Measurements from ENCODE around the gene RAI1. TPM values are rescaled to one million over a fixed set of nuclear protein-coding genes. Genes with fewer than 3 reads are reported as not detected.

The RAI1 gene
- total and polyA plus RNA-seq, 12 donors: 4.2 to 37.3 (median 26.9) TPM

- intact Hi-C loops (cut with DNase I): no loop called here
- H3K4me3 ChIP-seq: no peak overlapping the region
Observed at GRCh38 chr17:17742688-17743390, 61.6 kb downstream of the RAI1 start.

DNA sequence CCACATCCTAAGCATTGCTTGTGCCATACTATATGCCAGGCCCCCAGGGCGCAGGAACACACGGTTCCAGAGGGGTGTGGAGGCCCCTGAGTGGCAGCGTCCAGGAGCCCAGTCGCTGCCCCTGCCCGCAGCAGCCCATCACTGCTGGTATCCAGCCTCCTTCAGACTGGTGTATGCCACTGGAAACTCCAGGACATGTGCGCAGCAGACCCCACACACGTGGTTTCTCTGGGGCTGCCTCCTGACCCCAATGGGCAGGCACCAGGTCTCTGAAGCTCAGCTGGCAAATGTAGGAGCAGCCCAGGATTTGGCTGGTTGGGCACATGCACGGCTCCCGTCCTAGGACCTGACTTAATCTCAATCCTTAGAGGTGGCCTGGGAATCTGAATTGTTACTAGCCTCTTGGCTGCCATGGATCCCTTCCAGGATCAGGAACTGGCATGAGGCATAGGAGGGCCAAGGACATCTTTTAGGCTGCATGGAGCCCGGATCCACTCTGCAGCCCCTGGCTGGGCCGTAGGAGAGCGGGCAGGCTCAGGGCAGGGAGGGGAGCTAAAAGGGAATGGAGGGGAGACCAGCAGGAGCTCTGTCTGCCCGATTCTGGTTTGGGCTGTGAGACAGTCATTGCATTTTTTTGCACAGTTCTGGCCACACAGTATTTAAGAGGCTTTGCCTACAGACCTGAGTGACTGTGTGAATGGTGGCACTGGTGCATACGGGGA, 62.3 kb downstream of the RAI1 start:
- DNase-seq: no peak
- H3K4me1 ChIP-seq (replicated peaks in 1 of 2): peaks cover 45 to 60% of the 10 kb centered on the region in 2 donors
- intact Hi-C loops (cut with DNase I): no loop called here
- no peaks in the 10 kb centered on the region for H3K27me3 ChIP-seq
- no peak overlapping the region for H3K27ac ChIP-seq
- TF ChIP-seq, protein P1, sequence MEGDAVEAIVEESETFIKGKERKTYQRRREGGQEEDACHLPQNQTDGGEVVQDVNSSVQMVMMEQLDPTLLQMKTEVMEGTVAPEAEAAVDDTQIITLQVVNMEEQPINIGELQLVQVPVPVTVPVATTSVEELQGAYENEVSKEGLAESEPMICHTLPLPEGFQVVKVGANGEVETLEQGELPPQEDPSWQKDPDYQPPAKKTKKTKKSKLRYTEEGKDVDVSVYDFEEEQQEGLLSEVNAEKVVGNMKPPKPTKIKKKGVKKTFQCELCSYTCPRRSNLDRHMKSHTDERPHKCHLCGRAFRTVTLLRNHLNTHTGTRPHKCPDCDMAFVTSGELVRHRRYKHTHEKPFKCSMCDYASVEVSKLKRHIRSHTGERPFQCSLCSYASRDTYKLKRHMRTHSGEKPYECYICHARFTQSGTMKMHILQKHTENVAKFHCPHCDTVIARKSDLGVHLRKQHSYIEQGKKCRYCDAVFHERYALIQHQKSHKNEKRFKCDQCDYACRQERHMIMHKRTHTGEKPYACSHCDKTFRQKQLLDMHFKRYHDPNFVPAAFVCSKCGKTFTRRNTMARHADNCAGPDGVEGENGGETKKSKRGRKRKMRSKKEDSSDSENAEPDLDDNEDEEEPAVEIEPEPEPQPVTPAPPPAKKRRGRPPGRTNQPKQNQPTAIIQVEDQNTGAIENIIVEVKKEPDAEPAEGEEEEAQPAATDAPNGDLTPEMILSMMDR (IDR thresholded peaks at IDR 0.05): no peak
- no peak for TF ChIP-seq POLR2A (IDR thresholded peaks at IDR 0.05)
- no peaks in the 10 kb centered on the region for H3K36me3 ChIP-seq (replicated peaks in 1 of 2)
- no peak overlapping the region for H3K4me3 ChIP-seq
- H3K9me3 ChIP-seq (replicated peaks in 1 of 3): no peaks in the 10 kb centered on the region
- 42 to 73% (median 70%) methylated on average over 4 to 14 of the region's 14 CpGs for WGBS, 4 donors

More at GRCh38 chr17:17742688-17743390, 61.6 kb downstream of the RAI1 start:
- no peak for DNase-seq
- Histone ChIP-seq H3K4me1 (replicated peaks in 1 of 2) (peaks cover 53 to 65% of the 10 kb centered on the region in 2 donors), H3K27ac (peak overlapping the region in 1 of 5 donors; percentile 85), H3K9me3 (replicated peaks in 1 of 3) (no peaks in the 10 kb centered on the region), H3K27me3 (no peaks in the 10 kb centered on the region), H3K36me3 (replicated peaks in 1 of 2) (no peaks in the 10 kb centered on the region)
- 62 to 87% (median 70%) methylated on average over 4 of the region's 4 CpGs for WGBS, 4 donors
- TF ChIP-seq, protein P1 (IDR thresholded peaks at IDR 0.05): no peak
- TF ChIP-seq POLR2A (IDR thresholded peaks at IDR 0.05): no peak

- Histone ChIP-seq H3K4me3 (no peak overlapping the region), H3K4me1 (replicated peaks in 1 of 2) (peaks cover 40 to 54% of the 10 kb centered on the region in 2 donors), H3K9me3 (replicated peaks in 1 of 3) (no peaks in the 10 kb centered on the region), H3K27ac (no peak overlapping the region), H3K27me3 (no peaks in the 10 kb centered on the region), H3K36me3 (replicated peaks in 1 of 2) (no peaks in the 10 kb centered on the region)
- 85 to 97% (median 91%) methylated on average over 4 of the region's 4 CpGs for WGBS, 4 donors
- intact Hi-C loops (cut with DNase I): no loop called here
- no peak for TF ChIP-seq POLR2A (IDR thresholded peaks at IDR 0.05)
- TF ChIP-seq, protein P1 (IDR thresholded peaks at IDR 0.05): no peak
- DNase-seq: no peak
Observed at GRCh38 chr17:17744116-17744515, 62.9 kb downstream of the RAI1 start.

Measured in adrenal gland (tissue), 12 donors.